Hematopoietic multipotent progenitor cell treated with erythropoietin and hydrocortisone succinate and interleukin-3 and kit ligand, for 15 days (in vitro differentiated cells): ENCODE data around the gene IL10.
"Not testable (repeated sequence)": the region's sequence is repeated elsewhere in the genome, so short reads cannot be mapped to it uniquely, and the experiment has no call there.

Source experiments
- DNase-seq: peaks from one replicate; pipeline ENCODE4 v3.0.0-alpha.2; 2015; ENCODE audit warnings: low spot score

IL10 gene

DNA sequence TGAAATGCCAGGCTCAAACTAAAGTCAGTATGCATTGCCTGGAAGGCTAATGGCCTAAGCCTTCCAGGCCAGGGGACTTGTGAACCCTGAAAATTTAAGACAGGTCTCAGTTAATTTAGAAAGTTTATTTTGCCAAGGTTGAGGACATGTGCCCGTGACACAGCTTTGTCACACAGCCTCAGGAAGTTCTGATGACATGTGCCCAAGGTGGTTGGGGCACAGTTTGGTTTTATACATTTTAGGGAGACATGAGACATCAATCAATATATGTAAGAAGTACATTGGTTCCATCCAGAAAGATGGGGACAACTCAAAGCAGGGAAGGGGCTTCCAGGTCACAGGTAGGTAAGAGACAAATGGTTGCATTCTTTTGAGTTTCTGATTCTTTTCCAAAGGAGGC lies 6.5 kb downstream of the IL10 start:
- DNase-seq = not testable (repeated sequence)

DNA sequence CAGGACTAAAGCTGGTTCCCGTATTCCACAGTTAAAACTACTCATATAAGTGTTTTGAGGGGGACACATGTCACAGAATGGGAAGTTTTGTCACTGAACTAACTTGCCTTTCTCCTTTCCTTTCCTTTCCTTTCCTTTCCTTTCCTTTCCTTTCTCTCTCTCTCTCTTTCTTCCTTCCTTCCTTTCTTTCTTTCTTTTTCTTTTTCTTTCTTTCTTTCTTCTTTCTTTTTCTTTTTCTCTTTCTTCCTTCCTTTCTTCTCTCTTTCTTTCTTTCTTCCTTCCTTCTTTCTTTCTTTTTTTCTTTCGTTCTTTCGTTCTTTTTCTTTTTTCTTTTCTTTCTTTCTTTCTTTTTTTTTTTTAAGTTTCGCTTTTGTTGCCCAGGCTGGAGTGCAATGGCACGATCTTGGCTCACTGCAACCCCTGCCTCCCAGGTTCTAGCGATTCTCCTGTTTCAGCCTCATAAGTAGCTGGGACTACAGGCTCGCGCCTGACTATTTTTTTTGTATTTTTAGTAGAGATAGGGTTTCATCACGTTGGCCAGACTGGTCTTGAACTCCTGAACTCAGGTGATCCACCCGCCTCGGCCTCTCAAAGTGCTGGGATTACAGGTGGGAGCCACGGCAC lies 9.4 kb downstream of the IL10 start:
- not testable (repeated sequence) for DNase-seq

DNA sequence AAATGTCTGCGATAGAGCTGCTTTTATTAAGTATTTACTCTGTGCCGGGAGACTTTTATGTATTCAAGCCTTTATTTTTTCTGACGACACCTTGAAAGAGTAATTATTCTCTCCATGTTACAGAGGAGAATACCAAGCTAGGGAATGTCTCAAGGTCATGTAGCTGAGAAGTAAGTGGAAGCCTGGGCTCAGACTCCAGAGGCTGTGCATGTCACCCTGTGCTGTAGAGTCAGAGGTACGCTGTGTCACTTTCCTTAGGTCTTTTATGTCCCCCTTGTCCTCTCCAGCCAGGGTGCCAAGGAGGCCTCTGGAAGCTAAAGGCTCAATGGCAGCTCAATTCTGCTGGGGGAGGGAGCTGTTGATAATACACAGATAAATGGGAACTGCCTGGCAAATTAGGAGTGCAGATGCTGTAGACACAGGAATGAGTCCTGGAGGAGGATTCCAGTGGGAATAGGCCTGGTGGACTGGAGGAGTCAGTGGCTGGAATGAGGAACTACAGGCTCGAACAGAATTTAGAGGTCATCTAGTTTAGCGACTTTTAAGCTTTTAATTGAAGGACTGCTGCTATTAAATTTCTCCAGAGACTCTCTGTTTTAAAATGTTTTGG lies 11.0 kb downstream of the IL10 start:
- DNase-seq = no peak

DNA sequence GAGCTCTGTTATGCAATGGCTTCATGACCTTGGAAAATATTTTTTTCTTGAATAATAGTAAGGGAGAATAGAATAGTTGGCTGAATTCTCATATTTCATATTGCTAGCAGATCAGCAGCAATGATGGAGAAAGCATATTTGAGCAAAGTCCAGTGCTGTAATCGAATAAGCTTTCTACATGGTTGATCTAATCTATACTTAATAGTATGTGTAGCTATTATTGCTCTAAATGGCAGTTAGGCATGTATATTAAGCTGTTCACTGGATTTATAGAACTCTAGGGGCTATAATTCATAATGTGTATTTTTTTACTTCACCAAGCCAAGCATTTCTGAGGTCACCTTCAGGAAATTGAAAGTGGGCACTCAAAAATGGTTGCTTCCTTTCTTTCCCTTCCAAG lies 11.7 kb downstream of the IL10 start:
- DNase-seq = no peak

DNA sequence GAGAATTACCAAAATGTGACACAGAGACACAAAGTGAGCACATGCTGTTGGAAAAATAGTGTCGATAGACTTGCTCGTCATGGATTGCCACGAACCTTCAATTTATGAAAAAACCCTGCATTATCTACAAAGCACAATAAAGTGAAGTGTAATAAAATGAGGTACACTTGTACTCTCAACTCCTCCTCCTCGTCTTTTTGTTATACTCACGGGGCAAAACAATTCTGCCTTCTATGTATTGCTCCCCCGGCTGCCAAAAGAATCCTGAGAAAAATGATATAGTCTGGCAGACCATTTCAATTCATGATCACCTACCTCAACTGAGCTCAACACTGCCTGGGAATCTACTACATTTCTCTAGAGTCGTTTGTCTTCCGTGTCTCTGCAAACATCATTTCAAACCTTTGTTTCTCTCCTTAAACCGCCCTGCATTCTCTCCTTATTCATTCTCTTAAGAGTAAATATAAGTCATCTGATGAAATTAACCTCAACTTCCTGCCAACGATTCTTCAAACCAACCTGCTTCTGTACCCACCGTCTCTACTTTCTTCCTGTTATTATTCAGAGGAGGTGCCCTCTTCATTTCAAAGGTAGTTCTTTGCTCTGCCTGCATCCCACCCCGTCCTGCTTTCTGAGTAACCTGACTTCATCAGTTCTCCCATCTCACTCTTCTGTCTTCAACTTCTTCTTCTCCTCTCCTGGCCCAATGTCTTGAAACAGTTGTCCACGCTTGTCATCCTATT lies 14.6 kb downstream of the IL10 start:
- no peak for DNase-seq

DNA sequence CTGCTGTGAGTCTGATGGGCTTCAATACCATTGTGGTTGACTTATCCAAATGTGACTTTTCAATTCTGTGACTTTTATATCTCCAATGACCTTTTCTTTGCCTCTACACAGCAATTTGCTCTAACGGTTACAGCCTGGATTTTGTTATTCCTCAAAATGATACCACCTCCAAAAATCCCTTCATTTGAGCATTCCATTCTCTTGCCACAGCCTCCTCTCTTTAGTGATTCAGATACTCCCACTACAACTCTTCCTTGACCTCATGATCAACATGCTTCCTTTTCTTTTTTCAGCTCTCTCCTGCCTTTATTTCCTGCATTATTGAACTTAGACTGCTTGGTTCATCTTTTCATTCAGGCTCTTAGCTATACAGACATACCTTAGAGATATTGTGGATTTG lies 18.3 kb downstream of the IL10 start:
- no peak for DNase-seq

DNA sequence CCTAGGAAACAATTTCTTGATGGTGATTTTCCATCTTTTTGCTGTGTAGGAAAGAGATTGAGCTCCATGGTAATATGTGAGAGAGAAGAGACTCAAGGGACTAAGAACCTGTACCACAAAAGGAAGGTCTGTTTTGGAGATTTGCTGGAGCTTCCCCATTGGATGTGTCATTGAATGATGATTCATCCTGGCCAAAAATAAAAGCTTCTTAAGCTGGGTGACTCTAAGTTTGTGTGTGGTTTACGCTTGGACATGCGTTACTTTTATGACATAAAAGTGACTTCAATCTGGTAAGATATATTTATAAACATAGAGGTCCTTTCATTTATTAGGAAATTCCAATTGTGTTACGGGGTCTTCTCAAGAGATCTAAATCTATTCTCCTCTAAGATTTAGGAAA lies 19.2 kb downstream of the IL10 start:
- DNase-seq = no peak

DNA sequence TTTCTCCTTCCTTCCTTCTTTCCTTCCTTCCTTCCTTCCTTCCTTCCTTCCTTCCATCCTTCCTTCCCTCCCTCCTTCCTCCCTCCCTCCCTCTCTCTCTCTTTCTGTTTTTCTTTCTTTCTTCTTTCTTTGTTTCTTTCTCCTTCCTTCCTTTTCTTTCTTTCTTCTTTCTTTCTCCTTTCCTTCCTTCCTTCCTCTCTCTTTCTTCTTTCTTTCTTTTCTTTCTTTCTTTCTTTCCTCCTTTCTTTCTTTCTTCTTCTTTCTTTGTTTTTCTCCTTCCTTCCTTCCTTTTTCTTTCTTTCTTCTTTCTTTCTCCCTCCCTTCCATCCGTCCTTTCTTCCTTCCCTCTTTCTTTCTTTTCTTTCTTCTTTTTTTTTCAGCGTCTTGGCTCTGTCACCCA lies 19.8 kb downstream of the IL10 start:
- DNase-seq = no peak

DNA sequence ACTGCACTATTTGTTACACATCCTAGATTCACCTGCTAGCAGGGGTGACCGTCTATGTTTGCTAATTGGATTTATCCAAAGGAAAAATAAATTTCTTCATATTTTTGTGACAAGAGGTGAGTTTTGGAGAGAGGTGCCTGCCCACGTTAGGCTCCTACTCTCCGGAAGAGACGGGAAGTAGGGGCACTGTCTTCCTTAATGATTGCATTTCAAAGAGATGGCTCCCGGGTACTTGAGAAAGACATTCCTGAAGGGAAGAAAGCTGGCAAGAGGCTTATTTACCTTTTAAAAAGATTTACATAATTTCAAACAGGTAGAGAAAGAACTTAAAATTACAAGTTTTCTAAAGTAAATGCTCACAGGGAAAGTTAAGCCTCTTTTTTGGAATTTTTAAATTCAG lies 20.4 kb downstream of the IL10 start:
- no peak for DNase-seq

DNA sequence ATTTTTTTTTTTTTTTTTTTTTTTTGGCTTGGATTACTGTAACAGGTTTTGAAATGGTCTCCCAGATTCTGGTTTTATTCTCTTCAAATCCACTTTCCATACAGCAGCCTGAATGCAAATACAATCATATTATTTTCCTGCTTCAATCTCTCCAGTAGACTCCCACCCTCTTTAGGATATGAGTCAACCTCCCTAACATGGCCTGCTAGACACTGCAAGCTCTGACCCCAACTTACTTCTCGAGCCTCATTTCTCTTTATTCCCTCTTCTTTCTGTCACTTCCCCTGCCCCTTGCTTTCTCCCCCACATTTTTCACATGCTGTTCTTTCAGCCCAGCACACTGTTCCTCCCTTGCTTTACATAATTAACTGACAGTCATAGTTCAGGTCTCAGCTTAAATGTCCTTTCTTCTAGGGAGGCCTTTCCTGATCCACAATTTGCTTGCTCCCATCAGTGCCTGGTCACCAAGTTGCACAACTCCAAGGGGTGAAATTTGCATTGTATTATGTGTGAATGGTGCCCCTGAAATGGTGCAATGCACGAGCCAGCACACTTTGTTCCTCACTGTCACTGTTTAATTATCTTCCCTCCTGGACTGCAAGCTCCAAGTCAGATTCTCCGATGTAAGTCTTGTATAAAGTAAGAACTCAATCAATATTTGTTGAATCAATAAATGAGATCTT lies 23.8 kb downstream of the IL10 start:
- no peak for DNase-seq

DNA sequence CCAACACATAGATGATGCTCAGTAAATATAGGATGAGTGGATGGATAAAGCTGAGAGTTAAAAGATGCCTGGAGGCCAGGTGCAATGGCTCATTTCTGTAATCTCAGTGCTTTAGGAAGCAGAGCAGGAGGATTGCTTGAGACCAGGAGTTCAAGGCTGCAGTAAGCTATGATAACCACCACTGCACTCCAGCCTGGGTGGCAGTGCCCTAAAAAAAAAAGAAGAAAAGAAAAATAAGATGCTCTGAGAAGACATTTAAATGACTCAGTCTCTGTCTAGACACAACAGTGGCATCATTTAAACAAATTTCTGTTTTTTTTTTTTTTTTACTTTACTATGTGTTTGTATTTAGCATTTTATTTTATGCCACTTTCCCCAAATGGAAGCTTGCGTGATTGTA lies 27.0 kb downstream of the IL10 start:
- DNase-seq = no peak

DNA sequence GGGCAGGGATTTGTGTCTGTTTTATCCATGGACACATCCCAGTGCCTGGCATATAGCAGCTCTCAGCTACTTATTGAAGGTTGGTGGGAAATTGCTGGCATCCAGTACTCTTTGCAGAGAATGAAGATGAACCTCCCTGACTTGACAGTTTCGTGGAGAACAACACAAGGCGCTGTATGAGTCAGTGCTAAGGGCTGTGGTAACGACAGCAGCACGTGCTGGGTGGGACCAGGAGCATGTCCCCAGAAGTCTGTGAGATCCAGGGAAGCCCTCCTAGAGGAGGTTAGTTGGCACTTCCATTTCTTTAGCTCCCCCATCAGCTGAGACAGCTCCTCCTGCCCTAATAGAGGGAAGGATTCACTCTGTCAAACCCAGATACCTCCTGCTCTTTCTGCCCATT lies 27.6 kb downstream of the IL10 start:
- no peak for DNase-seq

DNA sequence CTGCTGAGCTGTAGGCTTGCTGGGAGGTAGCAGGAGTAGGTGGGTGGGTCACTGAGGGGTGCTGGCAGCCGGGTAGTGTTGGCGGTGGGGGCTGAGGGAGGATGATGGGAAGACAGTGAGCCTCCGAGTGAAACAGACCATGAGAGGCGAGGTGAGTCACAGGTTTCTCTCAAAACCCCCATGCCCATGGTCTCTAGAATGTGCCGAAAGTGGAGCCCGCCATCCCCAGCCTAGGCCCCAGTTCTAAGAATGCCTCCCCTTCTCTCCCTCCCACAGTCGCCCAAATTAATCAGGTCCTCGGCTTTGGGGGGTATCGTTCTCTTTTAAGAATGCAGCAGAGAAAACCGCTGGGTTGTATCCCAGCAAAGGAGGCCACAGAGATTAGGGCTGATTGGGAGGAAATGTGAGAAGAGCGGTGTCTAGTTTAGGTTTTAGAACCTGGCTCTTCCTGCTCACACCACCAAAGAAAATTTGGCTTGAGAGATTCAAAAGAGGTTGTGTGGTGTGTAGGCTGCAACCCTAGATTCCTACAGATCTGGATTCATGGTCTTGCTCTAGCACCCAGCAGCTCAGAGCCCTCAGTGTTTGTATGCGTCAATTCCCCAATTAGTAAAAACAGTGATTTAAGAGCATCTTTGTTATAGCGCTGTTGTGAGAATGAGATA lies 29.4 kb downstream of the IL10 start:
- DNase-seq = no peak

DNA sequence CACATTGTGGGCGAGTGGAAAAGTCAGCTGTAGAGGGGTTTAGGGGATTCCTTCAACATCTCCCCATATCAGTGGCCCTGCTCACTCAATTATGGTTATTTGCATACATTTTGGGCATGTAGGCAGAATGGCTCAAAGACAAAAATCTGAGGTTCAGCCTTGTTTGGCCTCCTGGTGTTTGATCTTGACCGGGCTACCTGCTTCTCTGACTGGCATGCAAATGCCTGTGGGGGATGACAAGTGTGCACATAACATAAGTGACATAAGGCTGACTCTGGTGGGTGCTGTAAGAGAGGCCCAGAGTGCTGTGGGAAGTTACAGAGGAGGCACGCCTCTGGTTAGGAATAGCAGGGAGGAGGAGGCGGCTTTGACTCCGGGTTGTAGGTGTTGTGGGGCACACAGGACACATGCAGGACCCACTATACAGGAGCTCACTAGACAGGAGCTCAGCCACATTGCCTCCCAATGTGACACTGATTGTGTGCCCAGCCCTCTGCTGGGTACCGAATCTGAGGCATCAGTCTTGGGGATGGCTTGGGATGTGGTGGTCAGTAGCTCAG lies 31.1 kb downstream of the IL10 start:
- DNase-seq = no peak

DNA sequence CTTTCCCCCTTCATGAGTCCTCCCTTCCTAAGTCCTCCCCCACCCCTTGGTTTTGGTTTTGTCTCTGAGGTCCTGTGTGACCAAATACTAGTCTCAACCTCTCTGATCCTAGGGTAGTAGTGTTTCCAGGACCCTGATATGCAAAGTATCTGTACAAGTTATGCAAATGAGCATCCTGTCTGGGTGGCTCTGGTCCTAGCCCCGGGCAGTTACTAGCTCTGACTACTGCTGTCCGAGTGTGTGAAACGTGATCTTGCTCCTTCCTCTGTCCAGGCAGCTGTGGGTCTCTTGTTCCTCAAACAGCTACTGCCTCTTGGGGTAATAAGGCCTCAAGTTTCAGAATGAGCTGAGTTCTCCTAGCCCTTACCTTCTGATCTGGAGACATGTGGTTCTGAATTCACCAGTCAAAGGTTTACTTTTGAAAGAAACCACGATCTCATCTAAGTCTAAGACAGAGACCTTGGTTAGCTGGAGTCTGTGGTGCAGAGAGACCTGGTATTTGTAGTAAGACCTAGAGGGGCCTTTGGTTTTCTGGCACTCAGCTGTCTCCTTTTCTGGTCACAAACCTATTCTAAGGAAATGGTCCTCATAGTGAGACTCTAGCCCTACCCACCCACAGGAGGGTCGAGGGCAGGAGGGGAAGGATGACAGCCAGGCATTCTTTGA lies 32.8 kb downstream of the IL10 start:
- no peak for DNase-seq

DNA sequence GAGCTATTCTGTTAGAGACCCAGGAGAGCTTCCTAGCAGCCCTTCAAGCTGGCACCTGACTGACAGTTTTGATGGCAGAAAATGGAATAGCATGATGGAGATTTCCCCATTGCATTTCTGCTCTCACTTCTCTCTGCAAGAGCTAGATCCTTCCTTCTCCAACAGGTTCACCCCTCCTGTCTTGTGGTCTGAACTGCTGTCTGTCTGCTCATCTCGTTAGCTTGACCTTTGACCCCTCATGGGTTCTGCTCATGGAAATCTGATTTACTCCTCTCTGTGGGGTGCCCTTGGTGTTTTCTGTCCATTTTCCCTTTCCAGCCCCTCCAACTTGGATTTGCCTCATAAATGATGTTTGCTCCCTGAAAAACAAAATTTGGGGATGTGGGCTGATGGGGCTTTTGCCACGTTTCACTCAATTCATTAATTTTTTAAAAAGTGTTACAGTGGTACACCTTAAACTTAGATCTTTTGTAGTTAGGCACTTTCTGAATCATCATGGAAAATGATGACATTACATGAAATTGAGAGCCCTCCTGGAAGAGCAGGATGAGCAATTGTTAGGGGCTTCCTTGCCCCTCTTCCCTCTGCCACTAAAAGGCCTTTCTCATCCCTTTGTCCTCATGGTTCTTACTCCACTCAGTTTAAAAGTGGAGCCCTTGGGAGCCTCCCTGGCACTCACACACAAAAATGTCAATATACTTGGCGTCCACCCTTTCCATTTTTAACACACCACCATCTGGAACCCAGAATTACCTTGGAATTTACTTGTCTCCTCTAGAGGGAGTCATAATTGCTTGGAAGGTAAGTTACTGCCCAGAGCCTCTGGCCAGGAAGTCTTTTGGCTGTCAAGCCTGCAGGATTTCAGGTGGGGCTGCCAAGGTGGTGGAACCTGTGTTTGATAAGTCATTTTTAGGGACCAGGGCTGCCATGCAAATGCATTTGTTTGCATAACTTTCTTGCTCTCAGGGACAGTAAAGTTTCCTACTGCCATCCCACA lies 33.6 kb downstream of the IL10 start:
- DNase-seq = no peak

DNA sequence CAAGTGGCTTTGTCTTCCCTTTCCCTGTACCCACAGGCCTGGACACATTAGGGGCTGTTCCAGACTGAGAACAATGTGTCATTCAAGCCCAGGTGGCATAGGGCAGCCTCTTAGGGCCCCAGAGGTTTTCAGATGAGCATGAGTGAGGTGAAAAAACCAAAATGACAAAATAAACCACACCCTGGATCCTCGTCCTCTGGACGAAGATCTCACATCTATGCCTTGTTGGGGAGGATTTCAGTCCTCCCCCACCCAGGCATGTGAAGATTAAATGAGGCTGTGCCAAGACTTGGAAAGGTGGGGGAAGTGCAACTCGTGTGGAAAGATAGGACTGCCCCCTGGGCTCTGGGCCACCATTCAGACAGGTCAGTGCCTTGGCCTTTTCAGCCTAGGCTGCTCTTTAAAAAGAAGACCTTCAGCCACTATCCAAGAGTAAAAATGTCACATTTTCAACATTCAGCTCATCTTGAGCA lies 34.5 kb downstream of the IL10 start:
- no peak for DNase-seq

DNA sequence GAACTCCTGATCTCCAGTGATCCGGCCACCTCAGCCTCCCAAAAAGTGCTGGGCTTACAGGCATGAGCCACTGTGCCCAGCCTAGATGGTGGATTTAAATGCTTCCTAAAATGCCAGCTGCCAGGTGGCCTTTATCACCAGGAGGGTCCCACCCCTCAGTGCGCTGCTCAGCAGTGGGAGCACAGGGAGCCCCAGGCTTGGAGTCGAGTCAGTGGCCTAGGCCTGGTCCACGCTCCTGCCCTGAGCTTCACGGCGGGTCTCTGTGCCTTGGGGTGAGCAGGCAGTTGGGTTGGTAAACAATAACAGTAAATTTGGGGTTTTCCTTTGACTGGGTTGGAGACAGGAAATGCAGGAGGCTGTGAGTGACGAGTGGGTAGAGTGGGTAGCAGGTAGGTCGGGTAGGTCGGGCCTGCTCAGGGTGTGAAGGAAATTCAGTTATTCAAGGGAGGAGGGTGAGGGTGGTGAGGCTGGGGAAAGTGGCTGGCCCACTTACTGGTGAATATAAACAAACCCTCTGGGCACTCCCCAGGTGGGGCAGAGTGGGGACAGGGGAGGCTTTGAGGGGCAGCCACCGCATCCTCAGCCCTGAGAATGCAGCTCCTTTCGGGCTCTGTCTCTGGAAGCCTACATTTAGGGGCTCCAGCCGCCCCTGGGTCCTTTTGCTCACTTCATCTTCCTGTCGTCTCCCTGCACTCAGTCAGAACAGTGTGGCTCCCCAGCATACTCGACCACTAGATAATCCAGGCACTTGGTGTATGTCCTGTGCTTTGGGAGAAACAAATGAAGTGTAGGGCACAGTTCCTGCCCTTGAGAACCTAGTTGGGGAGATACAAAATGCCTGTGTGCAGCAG lies 35.2 kb downstream of the IL10 start:
- DNase-seq = no peak

DNA sequence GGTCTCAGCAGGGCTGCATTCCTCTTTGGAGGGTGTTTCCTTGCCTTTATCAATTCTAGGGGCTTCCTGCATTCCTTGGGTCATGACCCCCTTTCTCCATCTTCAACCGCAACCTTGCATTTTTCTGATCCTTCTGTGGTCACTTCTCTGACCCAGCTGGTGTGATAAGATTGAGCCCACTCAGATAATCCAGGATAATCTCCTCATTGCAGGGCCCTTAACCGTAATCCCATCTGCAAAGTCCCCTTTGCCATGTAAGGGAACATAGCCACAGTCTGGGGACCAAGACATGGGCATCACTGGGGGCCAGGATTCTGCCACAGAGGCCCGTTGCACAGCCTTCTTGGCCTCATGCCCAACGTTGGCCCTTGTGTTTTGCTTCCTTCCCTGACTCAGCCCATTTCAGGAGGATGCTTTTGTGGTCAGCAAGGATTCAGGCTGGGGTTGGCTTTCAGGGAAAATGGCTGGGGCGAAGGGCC lies 36.7 kb downstream of the IL10 start:
- DNase-seq = no peak
